ENCODE results near the gene F12. TPM values are rescaled to one million over a fixed set of nuclear protein-coding genes. Genes with fewer than 3 reads are reported as not detected.

Gene F12
- polyA plus RNA-seq, 10 donors = 0.17 to 1.1 (median 0.39) TPM; not detected in 1

GRCh38 chr5:177357459-177358351 lies 51.7 kb downstream of the F12 start, which contains the start of gene RGS14:
RGS14 (plus strand) TSS chr5:177357924; CDS start chr5:177358025, 101 bp downstream.
- DNase-seq = peak in 1 of 3 donors; percentile 56

- DNase-seq = no peak
Observed at GRCh38 chr5:177357146-177357458, 52.3 kb downstream of the F12 start.

DNA sequence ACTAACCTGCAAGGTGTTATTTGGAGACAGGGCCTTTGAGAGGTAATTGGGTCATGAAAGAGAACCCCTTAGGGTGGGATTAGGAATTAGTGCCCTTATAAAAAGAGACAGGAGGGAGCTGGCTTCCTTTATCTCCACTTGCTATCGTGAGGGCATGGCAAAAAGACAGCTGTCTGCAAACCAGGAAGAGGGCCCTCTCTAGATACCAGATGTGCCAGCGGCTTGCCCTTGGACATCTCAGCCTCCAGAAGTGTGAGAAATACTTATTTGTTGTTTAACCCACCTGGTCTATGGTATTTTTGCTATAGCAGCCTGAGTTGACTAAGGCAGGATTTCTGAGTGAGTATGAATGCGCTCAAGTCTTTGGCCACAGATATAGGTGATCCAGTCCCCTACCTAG lies 52.6 kb downstream of the F12 start:
- no peak for DNase-seq

DNA sequence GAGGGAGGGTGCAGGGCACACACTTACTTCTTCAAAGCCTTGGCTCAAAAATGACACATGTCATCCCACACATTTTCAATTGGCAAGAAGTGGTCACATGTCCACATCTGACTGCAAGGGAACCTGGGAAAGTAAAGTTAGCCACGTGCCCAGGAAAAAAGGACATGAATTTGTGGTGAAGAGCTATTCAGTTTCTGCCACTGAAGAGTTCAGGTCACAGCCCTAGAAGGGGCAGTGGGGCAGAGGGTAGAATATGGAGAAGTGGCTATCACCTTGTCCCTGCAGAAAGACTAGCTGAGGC lies 53.5 kb downstream of the F12 start:
- DNase-seq = no peak

GRCh38 chr5:177355162-177355867 lies 54.0 kb downstream of the F12 start:
- no peak for DNase-seq

GRCh38 chr5:177354711-177355110 lies 54.7 kb downstream of the F12 start:
- DNase-seq = no peak

DNA sequence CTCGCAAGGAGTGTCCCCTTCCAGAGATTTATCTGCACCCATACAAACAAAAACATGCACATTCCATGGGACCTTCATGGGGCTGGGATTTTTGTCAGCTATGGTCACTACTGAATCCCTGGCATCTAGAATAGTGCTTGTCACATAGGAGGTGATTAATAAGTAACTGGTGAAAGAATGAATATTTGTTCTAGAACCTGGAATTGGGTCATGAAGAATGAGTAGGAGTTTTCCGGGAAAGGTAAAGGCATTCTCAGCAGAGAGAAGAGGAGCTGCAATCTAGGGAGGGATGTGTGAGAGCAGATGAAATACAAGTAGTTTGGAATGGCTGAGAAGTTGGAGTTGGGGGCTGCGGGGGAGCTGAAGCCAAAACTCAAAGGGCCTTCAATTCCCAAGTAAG lies 55.1 kb downstream of the F12 start:
- DNase-seq = no peak

DNA sequence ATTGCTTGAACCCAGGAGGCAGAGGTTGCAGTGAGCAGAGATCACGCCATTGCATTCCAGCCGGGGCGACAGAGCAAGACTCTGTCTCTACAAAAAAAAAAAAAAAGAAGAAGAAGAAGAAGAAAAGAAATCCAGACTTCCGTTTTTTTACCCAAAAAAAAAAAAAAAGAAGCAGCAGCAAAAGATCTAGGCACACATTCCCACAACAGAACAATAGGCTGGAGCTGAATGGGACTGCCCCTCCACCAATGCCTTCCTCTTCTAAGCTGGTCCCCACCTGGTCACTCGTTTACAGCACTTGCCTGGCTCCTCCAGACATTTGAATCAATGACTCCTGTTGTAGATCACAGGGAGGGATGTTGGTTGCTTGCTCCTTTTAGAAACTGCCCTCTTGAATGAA lies 56.3 kb downstream of the F12 start:
- no peak for DNase-seq

Other genes starting within 250 kb of the F12 start
- 10 to 100 TPM; 17.9 to 27.1 (median 21.1) TPM for gene RAB24, start 105.8 kb downstream of the F12 start, polyA plus RNA-seq (ENCODE audit: insufficient read length in 10 of 10)
- 100 to 1,000 TPM in 1 of 10 donors, 10 to 100 TPM in 9; 67.0 to 103 (median 74.0) TPM for gene PRELID1, start 105.8 kb downstream of the F12 start, polyA plus RNA-seq (ENCODE audit: insufficient read length in 10 of 10)
- gene MXD3, start 97.7 kb downstream of the F12 start, polyA plus RNA-seq (ENCODE audit: insufficient read length in 10 of 10) = 10 to 100 TPM; 12.0 to 26.9 (median 16.3) TPM
- 10 to 100 TPM; 53.9 to 87.5 (median 67.8) TPM for gene LMAN2, start 57.9 kb downstream of the F12 start, polyA plus RNA-seq (ENCODE audit: insufficient read length in 10 of 10)
- 10 to 100 TPM in 8 of 10 donors, 1 to 10 TPM in 2; 7.1 to 21.2 (median 12.9) TPM for gene RGS14, start 51.6 kb downstream of the F12 start, polyA plus RNA-seq (ENCODE audit: insufficient read length in 10 of 10)
- under 1 TPM in 3 of 10 donors, not detected in 7; 0.08 to 0.20 (median 0.14) TPM for gene SLC34A1, start 25.1 kb downstream of the F12 start, polyA plus RNA-seq (ENCODE audit: insufficient read length in 10 of 10)
- not detected for gene PFN3, start 8.9 kb downstream of the F12 start, polyA plus RNA-seq (ENCODE audit: insufficient read length in 10 of 10)
- gene GRK6, start 17.1 kb upstream of the F12 start, polyA plus RNA-seq (ENCODE audit: insufficient read length in 10 of 10) = 10 to 100 TPM; 12.1 to 23.3 (median 17.2) TPM
- 1 to 10 TPM in 3 of 10 donors, under 1 TPM in 7; 0.43 to 1.4 (median 0.78) TPM for gene PRR7, start 37.2 kb upstream of the F12 start, polyA plus RNA-seq (ENCODE audit: insufficient read length in 10 of 10)
- gene DBN1, start 64.1 kb upstream of the F12 start, polyA plus RNA-seq (ENCODE audit: insufficient read length in 10 of 10) = 100 to 1,000 TPM; 157 to 266 (median 221) TPM
- 100 to 1,000 TPM; 167 to 339 (median 246) TPM for gene PDLIM7, start 88.0 kb upstream of the F12 start, polyA plus RNA-seq (ENCODE audit: insufficient read length in 10 of 10)
- gene DOK3, start 100.3 kb upstream of the F12 start, polyA plus RNA-seq (ENCODE audit: insufficient read length in 10 of 10) = 1 to 10 TPM; 4.1 to 9.4 (median 5.6) TPM
- gene DDX41, start 107.4 kb upstream of the F12 start, polyA plus RNA-seq (ENCODE audit: insufficient read length in 10 of 10) = 10 to 100 TPM; 41.3 to 65.3 (median 47.6) TPM
- gene FAM193B, start 145.0 kb upstream of the F12 start, polyA plus RNA-seq (ENCODE audit: insufficient read length in 10 of 10) = 10 to 100 TPM; 35.6 to 76.9 (median 45.2) TPM
- 100 to 1,000 TPM; 104 to 148 (median 114) TPM for gene TMED9, start 182.6 kb upstream of the F12 start, polyA plus RNA-seq (ENCODE audit: insufficient read length in 10 of 10)
- 10 to 100 TPM; 14.6 to 22.1 (median 18.4) TPM for gene B4GALT7, start 190.6 kb upstream of the F12 start, polyA plus RNA-seq (ENCODE audit: insufficient read length in 10 of 10)